Measurements from ENCODE around the gene PRSS22. TPM values are rescaled to one million over a fixed set of nuclear protein-coding genes. Genes with fewer than 3 reads are reported as not detected.

The PRSS22 gene
- total RNA-seq, 4 donors from 2014 or later: not detected

DNA sequence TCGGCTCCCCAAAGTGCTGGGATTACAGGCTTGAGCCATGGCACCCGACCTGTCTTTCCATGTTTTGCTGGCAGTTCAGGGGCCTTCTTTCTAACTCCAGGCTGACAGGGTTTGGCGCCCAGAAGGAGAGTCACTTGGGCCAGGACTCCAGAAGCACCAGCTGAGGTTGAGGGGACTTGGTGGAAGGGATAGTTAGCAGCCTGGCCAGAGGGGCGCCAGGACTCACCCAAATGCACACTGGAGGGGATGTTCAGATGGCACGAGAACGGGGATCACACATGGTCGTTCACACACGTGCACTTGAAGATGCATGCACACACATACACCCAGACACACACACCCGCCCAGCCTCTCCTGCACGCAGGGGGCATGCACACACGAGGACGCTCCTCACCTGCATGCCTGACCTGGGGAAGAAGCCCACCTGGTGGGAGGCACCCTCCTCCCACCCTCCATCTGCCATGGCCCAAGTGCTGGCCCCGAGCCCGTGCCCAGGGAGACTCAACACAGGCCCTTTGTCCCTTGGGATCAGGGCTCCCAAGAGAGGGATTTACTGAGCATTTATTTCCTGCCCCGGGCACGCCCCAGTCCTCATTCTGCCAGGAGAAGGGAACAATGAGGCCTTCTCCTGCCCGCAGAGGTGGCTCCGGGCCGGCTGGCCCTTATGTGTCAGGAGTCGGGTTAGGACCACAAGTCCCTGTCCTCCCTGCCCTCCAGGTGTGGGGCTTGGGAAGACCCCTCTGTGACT lies 43.2 kb downstream of the PRSS22 start:
- DNase-seq (no peak), ATAC-seq (no peak)
- Histone ChIP-seq H3K9me3 (no peaks in the 10 kb centered on the region), H3K4me3 (no peak overlapping the region), H3K4me1 (peaks cover 0 to 10% of the 10 kb centered on the region in 2 donors), H3K27me3 (peaks cover 0 to 8% (median 3%) of the 10 kb centered on the region in 3 donors), H3K36me3 (no peaks in the 10 kb centered on the region), H3K27ac (no peak overlapping the region)
- in situ Hi-C loops (cut with MboI; ENCODE audit: low sequenced_read_pairs in 4 of 4) (no loop called here), intact Hi-C loops (cut with DNase I; ENCODE audit: low total_unique reads) (no loop called here)
- TF ChIP-seq POLR2A (IDR thresholded peaks at IDR 0.05): no peak
- TF ChIP-seq, protein P1, sequence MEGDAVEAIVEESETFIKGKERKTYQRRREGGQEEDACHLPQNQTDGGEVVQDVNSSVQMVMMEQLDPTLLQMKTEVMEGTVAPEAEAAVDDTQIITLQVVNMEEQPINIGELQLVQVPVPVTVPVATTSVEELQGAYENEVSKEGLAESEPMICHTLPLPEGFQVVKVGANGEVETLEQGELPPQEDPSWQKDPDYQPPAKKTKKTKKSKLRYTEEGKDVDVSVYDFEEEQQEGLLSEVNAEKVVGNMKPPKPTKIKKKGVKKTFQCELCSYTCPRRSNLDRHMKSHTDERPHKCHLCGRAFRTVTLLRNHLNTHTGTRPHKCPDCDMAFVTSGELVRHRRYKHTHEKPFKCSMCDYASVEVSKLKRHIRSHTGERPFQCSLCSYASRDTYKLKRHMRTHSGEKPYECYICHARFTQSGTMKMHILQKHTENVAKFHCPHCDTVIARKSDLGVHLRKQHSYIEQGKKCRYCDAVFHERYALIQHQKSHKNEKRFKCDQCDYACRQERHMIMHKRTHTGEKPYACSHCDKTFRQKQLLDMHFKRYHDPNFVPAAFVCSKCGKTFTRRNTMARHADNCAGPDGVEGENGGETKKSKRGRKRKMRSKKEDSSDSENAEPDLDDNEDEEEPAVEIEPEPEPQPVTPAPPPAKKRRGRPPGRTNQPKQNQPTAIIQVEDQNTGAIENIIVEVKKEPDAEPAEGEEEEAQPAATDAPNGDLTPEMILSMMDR (IDR thresholded peaks at IDR 0.05 in 4 of 5, conservative IDR thresholded peaks at IDR 0.05 in 1 of 5): no peak

- Histone ChIP-seq H3K4me3 (no peak overlapping the region), H3K9me3 (no peaks in the 10 kb centered on the region), H3K27me3 (peaks cover 0 to 8% (median 3%) of the 10 kb centered on the region in 3 donors), H3K4me1 (peaks cover 0 to 10% of the 10 kb centered on the region in 2 donors), H3K36me3 (no peaks in the 10 kb centered on the region), H3K27ac (no peak overlapping the region)
- no peak for TF ChIP-seq POLR2A (IDR thresholded peaks at IDR 0.05)
- TF ChIP-seq, protein P1 (IDR thresholded peaks at IDR 0.05 in 4 of 5, conservative IDR thresholded peaks at IDR 0.05 in 1 of 5): no peak
- in situ Hi-C loops (cut with MboI; ENCODE audit: low sequenced_read_pairs in 4 of 4): no loop called here
- ATAC-seq: no peak
- intact Hi-C loops (cut with DNase I; ENCODE audit: low total_unique reads): no loop called here
- DNase-seq: no peak
Observed at GRCh38 chr16:2813771-2814221, 44.2 kb downstream of the PRSS22 start.

- no peaks in the 10 kb centered on the region for H3K9me3 ChIP-seq
- no peak for TF ChIP-seq POLR2A (IDR thresholded peaks at IDR 0.05)
- TF ChIP-seq, protein P1 (IDR thresholded peaks at IDR 0.05 in 4 of 5, conservative IDR thresholded peaks at IDR 0.05 in 1 of 5): no peak
- H3K4me3 ChIP-seq: no peak overlapping the region
- intact Hi-C loops (cut with DNase I; ENCODE audit: low total_unique reads): no loop called here
- H3K4me1 ChIP-seq: peaks cover 0 to 10% of the 10 kb centered on the region in 2 donors
- no peaks in the 10 kb centered on the region for H3K36me3 ChIP-seq
- ATAC-seq (no peak), DNase-seq (no peak)
- peaks cover 0 to 3% (median 3%) of the 10 kb centered on the region in 3 donors for H3K27me3 ChIP-seq
- in situ Hi-C loops (cut with MboI; ENCODE audit: low sequenced_read_pairs in 4 of 4): no loop called here
- H3K27ac ChIP-seq: no peak overlapping the region
Observed at GRCh38 chr16:2811703-2812471, 46.1 kb downstream of the PRSS22 start.

- no peak overlapping the region for H3K27ac ChIP-seq
- peaks cover 0 to 10% of the 10 kb centered on the region in 2 donors for H3K4me1 ChIP-seq
- TF ChIP-seq POLR2A (IDR thresholded peaks at IDR 0.05): no peak
- TF ChIP-seq, protein P1 (IDR thresholded peaks at IDR 0.05 in 4 of 5, conservative IDR thresholded peaks at IDR 0.05 in 1 of 5): no peak
- no peak for ATAC-seq
- no peaks in the 10 kb centered on the region for H3K36me3 ChIP-seq
- intact Hi-C loops (cut with DNase I; ENCODE audit: low total_unique reads) (no loop called here), in situ Hi-C loops (cut with MboI; ENCODE audit: low sequenced_read_pairs in 4 of 4) (no loop called here)
- DNase-seq: no peak
- no peaks in the 10 kb centered on the region for H3K9me3 ChIP-seq
- H3K27me3 ChIP-seq: peaks cover 0 to 3% (median 0%) of the 10 kb centered on the region in 3 donors
- H3K4me3 ChIP-seq: no peak overlapping the region
Observed at GRCh38 chr16:2810651-2811050, 47.3 kb downstream of the PRSS22 start.
